Measurements from ENCODE around the gene GSTT4. TPM values are rescaled to one million over a fixed set of nuclear protein-coding genes. Genes with fewer than 3 reads are reported as not detected.
"Not testable (repeated sequence)": the region's sequence is repeated elsewhere in the genome, so short reads cannot be mapped to it uniquely, and the experiment has no call there.

Gene GSTT4
- not detected for total RNA-seq

DNA sequence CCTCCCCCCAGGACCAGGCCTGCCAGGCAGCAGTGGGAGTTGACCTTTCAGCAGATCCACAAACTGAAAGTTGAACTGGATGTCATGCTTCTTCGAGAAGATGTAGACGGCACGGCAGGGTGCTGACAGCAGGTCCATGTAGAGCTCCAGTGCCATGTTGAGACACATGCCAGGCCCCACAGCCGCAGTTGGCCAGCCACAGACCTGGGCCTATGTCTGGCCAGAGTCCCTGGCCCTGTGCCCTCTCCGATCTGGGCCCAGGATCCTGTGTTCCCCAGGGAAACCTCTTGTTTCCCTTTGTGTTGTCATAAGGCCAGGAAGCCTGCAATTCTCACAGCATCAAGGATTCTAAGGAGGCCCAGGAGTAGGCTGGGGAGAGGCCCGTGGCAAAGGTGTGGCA, at the start of gene GSTT4:
Gene GSTT4, minus strand, starts transcription at position 253 of the 400 bp plus-strand sequence. Its CDS starts 97 bp downstream, at position 156.
- no peaks in the 10 kb centered on the region for H3K36me3 Mint-ChIP-seq (ENCODE audit: insufficient read depth in 2 of 2)
- no peaks in the 10 kb centered on the region for H3K27me3 Mint-ChIP-seq (ENCODE audit: low read depth)
- DNase-seq, result no peak
- H3K4me3 Mint-ChIP-seq, result no peak within 1 kb of the TSS
- no peaks in the 10 kb centered on the region for H3K9me3 Mint-ChIP-seq
- ATAC-seq (replicated peaks in 1 of 2), result no peak
- no peak within 1 kb of the TSS for H3K27ac Mint-ChIP-seq
- peaks cover 5% of the 10 kb centered on the region for H3K4me1 Mint-ChIP-seq (ENCODE audit: low read depth)

DNA sequence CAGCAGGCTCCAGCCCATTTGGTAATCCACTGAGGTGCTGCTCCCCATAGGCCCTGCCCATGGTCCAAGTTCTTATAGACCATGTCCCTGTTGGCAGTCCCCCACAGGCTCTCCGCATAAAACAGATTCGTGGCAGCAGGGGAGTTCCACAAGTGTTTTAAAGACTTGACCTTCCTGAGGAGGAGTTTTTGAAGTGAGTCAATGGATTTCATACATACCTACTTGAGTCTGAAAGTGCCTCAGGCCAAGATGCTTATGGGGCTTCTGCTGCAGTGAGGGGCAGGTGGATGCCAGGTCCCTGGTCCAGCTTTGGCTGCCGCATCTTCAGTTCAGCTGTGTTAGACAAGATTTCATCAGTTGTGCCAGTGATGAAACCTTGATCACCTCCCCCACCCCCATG, 49.1 kb upstream of the GSTT4 start:
- H3K4me3 Mint-ChIP-seq, result no peak overlapping the region
- H3K4me1 Mint-ChIP-seq (ENCODE audit: low read depth), result no peaks in the 10 kb centered on the region
- H3K27ac Mint-ChIP-seq, result no peak overlapping the region
- H3K27me3 Mint-ChIP-seq (ENCODE audit: low read depth), result no peaks in the 10 kb centered on the region
- DNase-seq, result no peak
- no peaks in the 10 kb centered on the region for H3K9me3 Mint-ChIP-seq
- no peak for ATAC-seq (replicated peaks in 1 of 2)
- H3K36me3 Mint-ChIP-seq (ENCODE audit: insufficient read depth in 2 of 2), result peaks cover 6 to 20% of the 10 kb centered on the region in 2 donors

DNA sequence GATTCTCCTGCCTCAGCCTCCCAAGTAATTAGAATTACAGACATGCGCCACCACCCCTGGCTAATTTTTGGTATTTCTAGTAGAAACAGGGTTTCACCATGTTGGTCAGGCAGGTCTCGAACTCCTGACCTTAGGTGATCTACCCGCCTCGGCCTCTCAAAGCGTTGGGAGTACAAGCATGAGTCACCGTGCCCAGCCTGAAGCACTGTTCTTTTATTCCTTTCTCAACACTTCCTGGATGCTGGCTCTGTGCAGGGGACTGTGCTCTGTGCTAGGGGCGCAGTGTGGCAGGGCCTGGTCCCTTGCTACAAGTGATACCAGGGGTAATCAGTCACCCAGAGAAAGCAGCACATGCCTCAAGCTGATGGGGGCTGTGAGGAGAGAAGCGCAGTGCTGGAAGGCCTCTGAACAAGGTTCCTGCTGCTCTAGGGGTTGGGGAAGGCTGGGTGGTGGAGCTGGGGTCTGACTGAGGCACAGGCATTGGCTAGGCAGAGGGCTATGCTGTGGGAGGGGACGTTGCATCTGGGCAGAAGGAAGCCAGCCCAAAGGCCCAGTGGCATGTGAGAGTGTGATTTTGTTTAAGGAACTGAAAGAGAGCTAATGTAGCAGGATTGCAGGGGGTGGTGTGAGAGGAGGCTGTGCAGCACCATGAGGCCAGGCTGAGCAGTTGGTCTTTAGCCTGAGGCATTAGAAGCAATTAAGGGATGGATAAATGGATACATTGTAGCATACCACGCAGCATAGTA, 48.4 kb upstream of the GSTT4 start:
- DNase-seq (no peak), ATAC-seq (replicated peaks in 1 of 2) (no peak)
- Mint-ChIP-seq H3K27ac (no peak overlapping the region), H3K36me3 (ENCODE audit: insufficient read depth in 2 of 2) (peaks cover 6 to 14% of the 10 kb centered on the region in 2 donors), H3K9me3 (no peaks in the 10 kb centered on the region), H3K27me3 (ENCODE audit: low read depth) (no peaks in the 10 kb centered on the region), H3K4me1 (ENCODE audit: low read depth) (no peaks in the 10 kb centered on the region), H3K4me3 (no peak overlapping the region)

- DNase-seq (no peak), ATAC-seq (replicated peaks in 1 of 2) (no peak)
- no peak overlapping the region for H3K27ac Mint-ChIP-seq
- H3K9me3 Mint-ChIP-seq, result no peaks in the 10 kb centered on the region
- H3K4me3 Mint-ChIP-seq, result no peak overlapping the region
- peaks cover 8 to 11% of the 10 kb centered on the region in 2 donors for H3K36me3 Mint-ChIP-seq (ENCODE audit: insufficient read depth in 2 of 2)
- no peaks in the 10 kb centered on the region for H3K4me1 Mint-ChIP-seq (ENCODE audit: low read depth)
- H3K27me3 Mint-ChIP-seq (ENCODE audit: low read depth), result no peaks in the 10 kb centered on the region
Measured at GRCh38 chr22:24051568-24051967, 46.3 kb upstream of the GSTT4 start.

DNA sequence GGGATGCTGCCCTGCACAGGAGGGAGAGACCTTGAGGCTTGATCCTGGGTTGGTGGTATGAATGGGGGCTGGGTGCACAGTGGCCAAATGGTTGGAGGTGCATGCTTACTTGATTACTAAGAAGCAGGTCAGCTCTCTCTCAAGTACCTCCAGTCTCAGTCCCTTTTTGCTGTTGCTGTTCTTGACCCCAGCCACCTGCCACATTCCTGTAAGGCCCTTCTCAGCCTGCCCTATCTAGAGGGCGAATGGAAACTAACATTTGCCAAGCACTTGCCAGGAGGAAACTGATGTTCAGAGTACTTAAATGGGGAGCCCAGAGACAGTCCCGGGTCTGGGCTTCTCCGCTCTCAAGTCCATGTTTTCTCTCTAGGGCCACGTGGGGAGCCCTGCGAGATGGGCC, 45.8 kb upstream of the GSTT4 start:
- no peak overlapping the region for H3K27ac Mint-ChIP-seq
- peaks cover 2% of the 10 kb centered on the region for H3K4me1 Mint-ChIP-seq (ENCODE audit: low read depth)
- H3K36me3 Mint-ChIP-seq (ENCODE audit: insufficient read depth in 2 of 2), result peaks cover 9 to 11% of the 10 kb centered on the region in 2 donors
- no peaks in the 10 kb centered on the region for H3K27me3 Mint-ChIP-seq (ENCODE audit: low read depth)
- ATAC-seq (replicated peaks in 1 of 2), result no peak
- no peak overlapping the region for H3K4me3 Mint-ChIP-seq
- H3K9me3 Mint-ChIP-seq, result no peaks in the 10 kb centered on the region
- no peak for DNase-seq

- Mint-ChIP-seq H3K4me3 (no peak overlapping the region), H3K4me1 (ENCODE audit: low read depth) (peaks cover 5% of the 10 kb centered on the region), H3K36me3 (ENCODE audit: insufficient read depth in 2 of 2) (peaks cover 8 to 10% of the 10 kb centered on the region in 2 donors), H3K9me3 (no peaks in the 10 kb centered on the region), H3K27ac (no peak overlapping the region), H3K27me3 (ENCODE audit: low read depth) (no peaks in the 10 kb centered on the region)
- ATAC-seq (replicated peaks in 1 of 2), result no peak
- no peak for DNase-seq
Measured at GRCh38 chr22:24049978-24050377, 44.7 kb upstream of the GSTT4 start.

DNA sequence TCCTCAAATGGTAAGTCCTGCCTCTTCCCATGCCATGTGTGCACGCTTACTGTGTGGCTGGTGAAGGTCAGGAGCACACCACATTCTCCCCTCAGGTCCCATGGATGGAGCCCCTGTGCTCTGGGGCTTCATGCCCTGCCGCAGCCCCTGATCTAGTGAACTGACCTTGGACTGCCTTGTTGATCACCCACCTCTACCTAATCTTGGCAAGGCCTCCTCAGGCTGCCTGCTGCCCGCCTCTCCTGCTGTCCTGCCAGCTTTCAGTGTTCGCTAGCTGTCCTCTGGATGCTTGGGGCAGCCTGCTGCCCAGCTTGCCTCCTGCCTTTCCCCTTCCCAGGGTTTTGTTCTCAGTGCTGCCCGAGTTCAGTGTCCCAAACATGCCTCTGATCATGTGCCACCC, 44.0 kb upstream of the GSTT4 start:
- Mint-ChIP-seq H3K27me3 (ENCODE audit: low read depth) (no peaks in the 10 kb centered on the region), H3K4me1 (ENCODE audit: low read depth) (peaks cover 5% of the 10 kb centered on the region), H3K4me3 (no peak overlapping the region), H3K36me3 (ENCODE audit: insufficient read depth in 2 of 2) (peaks cover 8 to 12% of the 10 kb centered on the region in 2 donors), H3K27ac (no peak overlapping the region), H3K9me3 (no peaks in the 10 kb centered on the region)
- ATAC-seq (replicated peaks in 1 of 2), result no peak
- no peak for DNase-seq

GRCh38 chr22:24046024-24046423, 40.8 kb upstream of the GSTT4 start:
- no peaks in the 10 kb centered on the region for H3K27me3 Mint-ChIP-seq (ENCODE audit: low read depth)
- ATAC-seq (replicated peaks in 1 of 2) (peak; percentile 32 to 70), DNase-seq (no peak)
- peaks cover 12 to 14% of the 10 kb centered on the region in 2 donors for H3K36me3 Mint-ChIP-seq (ENCODE audit: insufficient read depth in 2 of 2)
- peaks cover 5% of the 10 kb centered on the region for H3K4me1 Mint-ChIP-seq (ENCODE audit: low read depth)
- no peaks in the 10 kb centered on the region for H3K9me3 Mint-ChIP-seq
- H3K4me3 Mint-ChIP-seq, result no peak overlapping the region
- no peak overlapping the region for H3K27ac Mint-ChIP-seq

- ATAC-seq (replicated peaks in 1 of 2), result no peak
- peaks cover 7 to 13% of the 10 kb centered on the region in 2 donors for H3K36me3 Mint-ChIP-seq (ENCODE audit: insufficient read depth in 2 of 2)
- no peaks in the 10 kb centered on the region for H3K9me3 Mint-ChIP-seq
- H3K27me3 Mint-ChIP-seq (ENCODE audit: low read depth), result no peaks in the 10 kb centered on the region
- no peak overlapping the region for H3K27ac Mint-ChIP-seq
- no peak for DNase-seq
- H3K4me3 Mint-ChIP-seq, result no peak overlapping the region
- H3K4me1 Mint-ChIP-seq (ENCODE audit: low read depth), result peaks cover 5% of the 10 kb centered on the region
Measured at GRCh38 chr22:24043958-24044357, 38.7 kb upstream of the GSTT4 start.

DNA sequence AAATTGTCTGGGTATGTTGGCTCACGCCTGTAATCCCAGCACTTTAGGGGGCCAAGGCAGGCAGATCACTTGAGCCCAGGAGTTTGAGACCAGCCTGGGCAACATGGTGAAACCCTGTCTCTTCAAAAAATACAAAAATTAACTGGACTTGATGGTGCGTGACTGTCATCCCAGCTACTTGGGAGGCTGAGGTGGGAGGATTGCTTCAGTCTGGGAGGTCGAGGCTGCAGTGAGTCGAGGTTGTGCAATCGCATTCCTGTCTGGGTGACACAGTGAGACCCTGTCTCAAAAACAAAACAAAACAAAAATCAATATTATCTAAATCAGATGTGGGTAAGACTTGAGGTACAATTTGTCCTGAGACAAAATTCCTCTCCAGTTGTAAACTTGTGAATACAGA, 38.2 kb upstream of the GSTT4 start:
- DNase-seq; H3K27me3 Mint-ChIP-seq (ENCODE audit: low read depth); H3K4me1 Mint-ChIP-seq (ENCODE audit: low read depth); ATAC-seq (replicated peaks in 1 of 2); H3K4me3 Mint-ChIP-seq; H3K9me3 Mint-ChIP-seq; H3K27ac Mint-ChIP-seq: not testable (repeated sequence)
- H3K36me3 Mint-ChIP-seq (ENCODE audit: insufficient read depth in 2 of 2), result peaks cover 10 to 16% of the 10 kb centered on the region in 2 donors

- H3K4me3 Mint-ChIP-seq, result no peak overlapping the region
- ATAC-seq (replicated peaks in 1 of 2) (no peak), DNase-seq (no peak)
- peaks cover 11 to 18% of the 10 kb centered on the region in 2 donors for H3K36me3 Mint-ChIP-seq (ENCODE audit: insufficient read depth in 2 of 2)
- H3K9me3 Mint-ChIP-seq, result no peaks in the 10 kb centered on the region
- peaks cover 19% of the 10 kb centered on the region for H3K4me1 Mint-ChIP-seq (ENCODE audit: low read depth)
- H3K27me3 Mint-ChIP-seq (ENCODE audit: low read depth), result no peaks in the 10 kb centered on the region
- H3K27ac Mint-ChIP-seq, result no peak overlapping the region
Measured at GRCh38 chr22:24040946-24041345, 35.7 kb upstream of the GSTT4 start.

DNA sequence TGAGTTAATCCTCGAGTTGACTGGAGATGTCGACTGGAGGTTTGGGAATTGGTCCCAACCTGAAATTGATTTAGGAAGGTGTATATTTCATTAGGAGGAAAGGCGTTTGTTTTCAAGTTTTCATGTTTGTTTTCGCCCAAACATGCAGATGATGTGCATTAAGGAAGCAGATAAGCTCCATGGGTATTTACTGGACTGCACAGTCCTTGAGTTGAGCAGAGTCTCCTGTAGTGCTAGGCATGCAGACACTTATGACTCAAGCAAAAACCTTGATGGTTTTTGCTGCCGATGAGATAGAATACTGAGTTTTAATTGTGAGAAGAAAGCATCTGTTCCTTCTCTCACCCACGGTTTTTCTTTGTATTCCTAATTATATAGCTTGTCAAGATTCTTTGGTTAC, 33.8 kb upstream of the GSTT4 start:
- peaks cover 8 to 18% of the 10 kb centered on the region in 2 donors for H3K36me3 Mint-ChIP-seq (ENCODE audit: insufficient read depth in 2 of 2)

DNA sequence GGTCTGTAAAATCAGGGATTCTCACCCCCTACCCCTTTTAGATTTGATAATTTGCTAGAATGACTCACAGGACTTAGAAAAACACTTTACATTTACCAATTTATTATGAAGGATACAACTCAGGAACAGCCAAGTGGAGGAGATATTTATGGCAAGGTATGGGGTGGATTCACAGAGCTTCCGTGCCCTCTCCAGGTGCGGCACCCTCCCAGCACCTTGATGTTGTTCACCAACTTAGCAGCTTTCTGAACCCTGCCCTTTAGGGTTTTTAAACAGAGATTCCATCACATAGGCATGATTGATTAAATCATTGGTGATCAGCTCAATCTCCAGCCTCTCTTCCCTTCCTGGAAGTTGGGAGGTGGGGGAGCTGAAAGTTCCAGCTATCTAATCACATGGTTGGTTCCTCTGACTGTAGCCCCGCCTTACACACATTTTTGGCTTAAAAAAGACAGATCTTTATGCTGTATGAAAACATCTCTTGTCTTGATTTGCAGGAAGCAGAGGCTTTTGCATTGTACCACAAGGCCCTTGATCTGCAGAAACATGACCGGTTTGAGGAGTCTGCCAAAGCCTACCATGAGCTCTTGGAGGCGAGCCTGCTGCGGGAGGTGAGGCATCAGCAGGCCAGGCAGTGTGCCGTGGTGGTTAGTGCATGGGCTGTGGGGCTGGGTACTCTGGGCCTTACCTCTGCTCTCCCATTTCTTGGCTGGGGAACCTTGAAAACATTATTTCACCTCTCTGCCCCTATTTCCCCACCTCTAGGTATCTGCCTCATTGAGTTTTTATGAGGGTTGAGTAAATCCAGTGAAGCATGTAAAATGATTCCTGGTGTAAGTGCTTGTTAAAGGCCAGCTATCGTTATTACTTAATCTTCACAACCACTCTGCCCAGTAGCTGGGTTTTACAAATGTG, 32.9 kb upstream of the GSTT4 start:
- no peak for ATAC-seq (replicated peaks in 1 of 2)
- no peaks in the 10 kb centered on the region for H3K9me3 Mint-ChIP-seq
- peaks cover 17% of the 10 kb centered on the region for H3K4me1 Mint-ChIP-seq (ENCODE audit: low read depth)
- no peak overlapping the region for H3K4me3 Mint-ChIP-seq
- peaks cover 8 to 15% of the 10 kb centered on the region in 2 donors for H3K36me3 Mint-ChIP-seq (ENCODE audit: insufficient read depth in 2 of 2)
- no peaks in the 10 kb centered on the region for H3K27me3 Mint-ChIP-seq (ENCODE audit: low read depth)
- no peak for DNase-seq
- peak overlapping the region; percentile 25 for H3K27ac Mint-ChIP-seq

More for the DNA sequence above, 33.8 kb upstream of the GSTT4 start:
- DNase-seq (no peak), ATAC-seq (replicated peaks in 1 of 2) (no peak)
- Mint-ChIP-seq H3K27me3 (ENCODE audit: low read depth) (no peaks in the 10 kb centered on the region), H3K4me1 (ENCODE audit: low read depth) (peaks cover 17% of the 10 kb centered on the region), H3K9me3 (no peaks in the 10 kb centered on the region), H3K4me3 (no peak overlapping the region), H3K27ac (no peak overlapping the region)

Measured in activated T-cell treated with anti-CD3 and anti-CD28 coated beads, Interleukin-2, amount 50 U/mL, for 72 hours (primary cell).